ENCODE data around the gene MYO3B.

Gene MYO3B

GRCh38 chr2:170177950-170178781, at the start of gene MYO3B:
MYO3B (plus strand) TSS chr2:170178147; CDS start chr2:170178288, 141 bp downstream.
- H3K4me3 ChIP-seq (ENCODE audit: low read depth, low read length) = no peak within 1 kb of the TSS
- no peak for DNase-seq (ENCODE audit: low read depth)
- TF ChIP-seq MAX (IDR thresholded peaks at IDR 0.05; ENCODE audit: low read depth, low read length) (no peak), CTCF (IDR thresholded peaks at IDR 0.05; ENCODE audit: low read depth, low read length) (no peak), POLR2A (IDR thresholded peaks at IDR 0.05; ENCODE audit: extremely low read depth, insufficient read length) (no peak), MYC (IDR thresholded peaks at IDR 0.05; ENCODE audit: low read depth, low read length) (no peak)

GRCh38 chr2:170139276-170139967, 38.5 kb upstream of the MYO3B start:
- H3K4me3 ChIP-seq (ENCODE audit: low read depth, low read length) = no peak overlapping the region
- no peak for DNase-seq (ENCODE audit: low read depth)
- TF ChIP-seq POLR2A (IDR thresholded peaks at IDR 0.05; ENCODE audit: extremely low read depth, insufficient read length) = no peak
- no peak for TF ChIP-seq CTCF (IDR thresholded peaks at IDR 0.05; ENCODE audit: low read depth, low read length)
- TF ChIP-seq MAX (IDR thresholded peaks at IDR 0.05; ENCODE audit: low read depth, low read length) = no peak
- TF ChIP-seq MYC (IDR thresholded peaks at IDR 0.05; ENCODE audit: low read depth, low read length) = no peak

GRCh38 chr2:170140561-170140960, 37.4 kb upstream of the MYO3B start:
- TF ChIP-seq POLR2A (IDR thresholded peaks at IDR 0.05; ENCODE audit: extremely low read depth, insufficient read length) (no peak), MYC (IDR thresholded peaks at IDR 0.05; ENCODE audit: low read depth, low read length) (no peak), MAX (IDR thresholded peaks at IDR 0.05; ENCODE audit: low read depth, low read length) (no peak), CTCF (IDR thresholded peaks at IDR 0.05; ENCODE audit: low read depth, low read length) (no peak)
- H3K4me3 ChIP-seq (ENCODE audit: low read depth, low read length) = no peak overlapping the region
- no peak for DNase-seq (ENCODE audit: low read depth)

GRCh38 chr2:170141865-170142264, 36.1 kb upstream of the MYO3B start:
- TF ChIP-seq CTCF (IDR thresholded peaks at IDR 0.05; ENCODE audit: low read depth, low read length) (no peak), MYC (IDR thresholded peaks at IDR 0.05; ENCODE audit: low read depth, low read length) (no peak), POLR2A (IDR thresholded peaks at IDR 0.05; ENCODE audit: extremely low read depth, insufficient read length) (no peak), MAX (IDR thresholded peaks at IDR 0.05; ENCODE audit: low read depth, low read length) (no peak)
- no peak overlapping the region for H3K4me3 ChIP-seq (ENCODE audit: low read depth, low read length)
- DNase-seq (ENCODE audit: low read depth) = no peak

GRCh38 chr2:170142502-170142901, 35.4 kb upstream of the MYO3B start:
- no peak overlapping the region for H3K4me3 ChIP-seq (ENCODE audit: low read depth, low read length)
- TF ChIP-seq POLR2A (IDR thresholded peaks at IDR 0.05; ENCODE audit: extremely low read depth, insufficient read length) (no peak), MYC (IDR thresholded peaks at IDR 0.05; ENCODE audit: low read depth, low read length) (no peak), MAX (IDR thresholded peaks at IDR 0.05; ENCODE audit: low read depth, low read length) (no peak), CTCF (IDR thresholded peaks at IDR 0.05; ENCODE audit: low read depth, low read length) (no peak)

More at GRCh38 chr2:170142502-170142901, 35.4 kb upstream of the MYO3B start:
- no peak for DNase-seq (ENCODE audit: low read depth)

Measured in NB4 (cell line).